SU-DHL-6 (cell line): ENCODE results near the gene ARNT2.

Source experiments
- EZH2phosphoT487 ChIP-seq: fragments of 200-600 bp; sonication (generic), shearing (Covaris generic); conservative IDR thresholded peaks from 2 replicates; pipeline ENCODE4 v1.6.1; 2018; ENCODE audit warnings: mild to moderate bottlenecking, antibody characterized with exemption, low read length, moderate library complexity, mixed read lengths
- TF ChIP-seq, protein P1 (sequence below): fragments of 200-600 bp; sonication (generic); IDR thresholded peaks from one replicate; pipeline ENCODE4 v1.5.1; 2017; ENCODE audit warnings: antibody characterized with exemption, mild to moderate bottlenecking, low read length, moderate library complexity; ENCODE audit not compliant: insufficient read depth, poor library complexity, severe bottlenecking

DNA sequence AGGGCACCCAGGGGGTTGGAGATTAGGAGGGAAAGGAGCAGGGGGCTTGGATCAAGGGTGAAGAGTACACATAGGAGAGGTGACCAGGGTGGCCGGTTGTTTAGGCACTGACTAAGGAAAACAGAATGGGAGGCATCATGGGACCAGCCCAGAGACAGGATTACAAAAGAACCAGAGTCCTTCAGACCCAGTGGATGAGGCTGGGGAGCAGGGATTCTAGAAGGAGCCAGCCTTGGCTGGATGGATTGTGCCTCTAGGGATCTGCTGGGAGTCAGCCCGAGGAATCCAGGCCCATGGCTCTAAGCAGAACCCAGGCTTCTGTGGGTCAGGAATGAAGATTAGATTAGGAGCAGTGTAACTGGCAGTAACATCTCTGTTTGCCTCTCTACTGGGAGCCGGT is 98.6 kb downstream of the ARNT2 start:
- TF ChIP-seq, protein P1, sequence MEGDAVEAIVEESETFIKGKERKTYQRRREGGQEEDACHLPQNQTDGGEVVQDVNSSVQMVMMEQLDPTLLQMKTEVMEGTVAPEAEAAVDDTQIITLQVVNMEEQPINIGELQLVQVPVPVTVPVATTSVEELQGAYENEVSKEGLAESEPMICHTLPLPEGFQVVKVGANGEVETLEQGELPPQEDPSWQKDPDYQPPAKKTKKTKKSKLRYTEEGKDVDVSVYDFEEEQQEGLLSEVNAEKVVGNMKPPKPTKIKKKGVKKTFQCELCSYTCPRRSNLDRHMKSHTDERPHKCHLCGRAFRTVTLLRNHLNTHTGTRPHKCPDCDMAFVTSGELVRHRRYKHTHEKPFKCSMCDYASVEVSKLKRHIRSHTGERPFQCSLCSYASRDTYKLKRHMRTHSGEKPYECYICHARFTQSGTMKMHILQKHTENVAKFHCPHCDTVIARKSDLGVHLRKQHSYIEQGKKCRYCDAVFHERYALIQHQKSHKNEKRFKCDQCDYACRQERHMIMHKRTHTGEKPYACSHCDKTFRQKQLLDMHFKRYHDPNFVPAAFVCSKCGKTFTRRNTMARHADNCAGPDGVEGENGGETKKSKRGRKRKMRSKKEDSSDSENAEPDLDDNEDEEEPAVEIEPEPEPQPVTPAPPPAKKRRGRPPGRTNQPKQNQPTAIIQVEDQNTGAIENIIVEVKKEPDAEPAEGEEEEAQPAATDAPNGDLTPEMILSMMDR, result no peak
- TF ChIP-seq EZH2phosphoT487, result no peak
